Choroid plexus epithelial cell (primary cell): Measurements from ENCODE around the gene HDLBP.
A peak's percentile ranks its signal among the peaks of the same experiment; 100 is the strongest.

Source experiments
- DNase-seq: peaks from one replicate; pipeline ENCODE4 v3.0.0-alpha.2; 2010; ENCODE audit warnings: low read depth
- H3K4me3 ChIP-seq: 2 replicates; pipeline ENCODE4 v1.5.1; 2011; ENCODE audit warnings: low read depth, mild to moderate bottlenecking, control low read depth, low read length, moderate library complexity
- CTCF ChIP-seq: conservative IDR thresholded peaks from 2 replicates; pipeline ENCODE4 v1.5.1; 2011; ENCODE audit warnings: low read depth, mild to moderate bottlenecking, control low read depth, inconsistent platforms, low read length, moderate library complexity

HDLBP gene

GRCh38 chr2:241270531-241270930 is 44.9 kb downstream of the HDLBP start:
- no peak for TF ChIP-seq CTCF
- H3K4me3 ChIP-seq, result peak overlapping the region; percentile 83
- DNase-seq, result no peak

GRCh38 chr2:241269707-241270520 is 45.6 kb downstream of the HDLBP start:
- no peak for TF ChIP-seq CTCF
- peak overlapping the region; percentile 12 for H3K4me3 ChIP-seq
- DNase-seq, result no peak

GRCh38 chr2:241268716-241269445 is 46.6 kb downstream of the HDLBP start:
- H3K4me3 ChIP-seq, result no peak overlapping the region

GRCh38 chr2:241268306-241268705 is 47.2 kb downstream of the HDLBP start:
- no peak for TF ChIP-seq CTCF
- peak; percentile 35 for DNase-seq
- H3K4me3 ChIP-seq, result peak overlapping the region; percentile 13

More at GRCh38 chr2:241268716-241269445, 46.6 kb downstream of the HDLBP start:
- DNase-seq, result no peak
- peak; percentile 13 for TF ChIP-seq CTCF

GRCh38 chr2:241267249-241268067 is 48.0 kb downstream of the HDLBP start:
- no peak for DNase-seq
- TF ChIP-seq CTCF, result peak; percentile 16

GRCh38 chr2:241265506-241265905 is 50.0 kb downstream of the HDLBP start:
- no peak for TF ChIP-seq CTCF
- H3K4me3 ChIP-seq, result no peak overlapping the region
- DNase-seq, result no peak

More at GRCh38 chr2:241267249-241268067, 48.0 kb downstream of the HDLBP start:
- H3K4me3 ChIP-seq, result no peak overlapping the region
